T-helper 1 cell treated with Interleukin-12 subunit alpha and Interleukin-12 subunit beta and Interleukin-4 antibody, amounts not matched to agents 30 μg/mL and 1 μg/mL, for 36 hours (primary cell): ENCODE measurements around the gene ATAD1.
"Not testable (repeated sequence)": the region's sequence is repeated elsewhere in the genome, so short reads cannot be mapped to it uniquely, and the experiment has no call there.

Experiments
- H3K27ac Mint-ChIP-seq: one replicate; pipeline ENCODE4 v1.8.0; 2021; ENCODE audit warnings: mild to moderate bottlenecking, mixed read lengths
- H3K27me3 Mint-ChIP-seq: one replicate; pipeline ENCODE4 v1.8.0; 2021; ENCODE audit warnings: low read depth, mixed read lengths
- H3K36me3 Mint-ChIP-seq: one replicate; pipeline ENCODE4 v1.8.0; 2021; ENCODE audit warnings: low read depth, mixed read lengths
- H3K4me1 Mint-ChIP-seq: one replicate; pipeline ENCODE4 v1.8.0; 2021; ENCODE audit warnings: low read depth, mixed read lengths
- H3K4me3 Mint-ChIP-seq: one replicate; pipeline ENCODE4 v1.8.0; 2021; ENCODE audit warnings: mild to moderate bottlenecking, moderate library complexity, mixed read lengths
- H3K9me3 Mint-ChIP-seq: one replicate; pipeline ENCODE4 v1.8.0; 2021; ENCODE audit warnings: mixed read lengths

The ATAD1 gene, protein sequence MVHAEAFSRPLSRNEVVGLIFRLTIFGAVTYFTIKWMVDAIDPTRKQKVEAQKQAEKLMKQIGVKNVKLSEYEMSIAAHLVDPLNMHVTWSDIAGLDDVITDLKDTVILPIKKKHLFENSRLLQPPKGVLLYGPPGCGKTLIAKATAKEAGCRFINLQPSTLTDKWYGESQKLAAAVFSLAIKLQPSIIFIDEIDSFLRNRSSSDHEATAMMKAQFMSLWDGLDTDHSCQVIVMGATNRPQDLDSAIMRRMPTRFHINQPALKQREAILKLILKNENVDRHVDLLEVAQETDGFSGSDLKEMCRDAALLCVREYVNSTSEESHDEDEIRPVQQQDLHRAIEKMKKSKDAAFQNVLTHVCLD

DNA sequence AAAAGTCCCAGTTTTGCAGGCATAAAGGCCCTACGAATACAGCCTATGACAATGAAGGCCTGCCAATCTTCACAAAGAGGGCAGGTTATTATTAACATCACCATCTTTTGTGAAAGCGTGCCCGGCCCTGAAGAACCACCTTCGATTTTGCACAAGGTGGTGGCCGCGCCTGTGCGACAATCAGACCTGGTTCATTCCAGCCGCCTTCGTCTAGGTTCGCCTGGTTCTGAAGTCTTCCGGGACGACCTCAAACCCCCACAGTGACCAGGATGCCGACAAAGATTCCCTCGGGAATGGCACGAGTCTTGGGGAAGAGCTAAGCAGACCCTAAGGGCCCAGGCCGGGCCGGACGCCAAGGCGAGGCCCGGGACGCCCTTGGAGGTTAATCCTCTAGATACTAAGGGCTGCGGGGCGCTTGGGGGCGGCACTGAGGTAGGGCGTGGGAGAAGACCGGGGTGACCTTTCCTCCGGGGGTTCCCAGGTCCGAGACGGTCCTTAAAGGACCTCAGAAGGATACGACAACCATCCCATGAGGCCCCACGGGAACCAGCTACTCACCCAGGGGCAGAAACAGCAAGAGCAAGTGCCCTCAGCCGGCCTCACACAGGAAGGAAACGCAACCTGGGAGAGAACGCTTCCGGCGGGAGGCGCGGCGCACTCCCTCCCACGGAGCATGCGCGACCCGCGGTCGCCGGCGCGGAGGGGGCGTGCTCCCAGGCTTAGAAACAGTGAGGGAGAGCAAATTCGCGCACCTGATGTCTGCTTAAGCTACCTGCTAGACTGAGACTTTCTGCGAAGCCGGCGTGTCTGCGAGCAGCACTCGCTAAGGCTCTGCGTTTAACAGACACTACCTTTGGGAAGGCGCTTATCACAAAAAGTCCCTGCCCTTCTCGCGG lies at the start of gene ATAD1:
Gene ATAD1 (minus strand): TSS at position 618 of the 896 bp plus-strand sequence. CDS start 3,627 bp downstream, outside the sequence.
- Mint-ChIP-seq H3K4me3 (peak within 1 kb of the TSS; percentile 89), H3K9me3 (no peaks in the 10 kb centered on the region), H3K36me3 (peaks cover 6% of the 10 kb centered on the region), H3K4me1 (peaks cover 28% of the 10 kb centered on the region), H3K27ac (peak within 1 kb of the TSS; percentile 98), H3K27me3 (peaks cover 4% of the 10 kb centered on the region)

DNA sequence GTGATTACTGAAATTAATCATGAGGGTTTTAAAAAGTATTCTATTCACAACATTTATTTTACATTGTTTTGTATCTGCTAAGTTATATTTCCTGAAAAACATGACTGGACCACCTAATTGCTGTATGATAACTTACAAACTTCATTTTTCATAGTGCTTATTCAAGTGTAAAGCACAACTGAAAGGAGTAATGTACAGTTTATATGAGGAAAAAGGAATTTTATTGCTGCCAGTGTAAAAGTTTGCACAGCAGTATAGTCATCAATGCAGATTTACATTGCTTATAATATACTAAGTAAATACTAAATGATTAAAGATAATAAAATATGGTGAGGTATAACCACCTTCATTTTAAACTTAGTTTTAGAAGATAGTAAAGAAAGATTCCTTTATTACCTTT lies 49.4 kb upstream of the ATAD1 start:
- Mint-ChIP-seq H3K36me3 (peaks cover 34% of the 10 kb centered on the region), H3K4me1 (peaks cover 42% of the 10 kb centered on the region), H3K27me3 (no peaks in the 10 kb centered on the region), H3K9me3 (no peaks in the 10 kb centered on the region), H3K27ac (no peak overlapping the region), H3K4me3 (peak overlapping the region; percentile 70)

DNA sequence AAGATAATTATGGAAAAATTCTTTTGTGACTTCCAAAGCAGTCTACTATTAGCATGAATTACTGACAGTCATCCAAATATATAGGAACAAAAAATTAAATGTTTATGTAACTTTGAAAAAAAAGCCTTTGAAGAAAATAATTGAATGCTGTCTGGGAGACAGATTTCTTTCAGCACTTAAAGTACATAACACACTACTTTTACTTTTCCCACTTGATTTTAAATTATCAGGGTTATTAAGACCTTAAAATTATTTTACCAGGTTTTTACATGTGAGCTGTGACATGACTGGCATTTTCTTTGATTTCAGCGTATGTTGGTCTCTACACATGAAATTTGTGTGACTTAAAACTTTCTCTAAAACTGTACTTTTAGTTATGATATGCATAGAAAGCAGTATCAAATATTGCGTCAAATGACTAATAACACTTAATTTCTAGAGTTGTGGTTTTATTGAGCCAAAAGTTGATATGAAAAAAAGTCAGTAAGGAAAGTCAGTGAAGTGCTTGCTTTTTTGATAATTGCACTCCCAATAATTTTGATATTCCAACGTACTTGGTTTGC lies 48.5 kb upstream of the ATAD1 start:
- Mint-ChIP-seq H3K9me3 (no peaks in the 10 kb centered on the region), H3K27ac (peak overlapping the region; percentile 43), H3K4me1 (peaks cover 48% of the 10 kb centered on the region), H3K27me3 (peaks cover 2% of the 10 kb centered on the region), H3K4me3 (peak overlapping the region; percentile 95), H3K36me3 (peaks cover 34% of the 10 kb centered on the region)

GRCh38 chr10:87865241-87865881 lies 47.3 kb upstream of the ATAD1 start:
- Mint-ChIP-seq H3K27ac (peak overlapping the region; percentile 86), H3K36me3 (peaks cover 27% of the 10 kb centered on the region), H3K4me3 (peak overlapping the region; percentile 95), H3K27me3 (peaks cover 4% of the 10 kb centered on the region), H3K4me1 (peaks cover 45% of the 10 kb centered on the region), H3K9me3 (no peaks in the 10 kb centered on the region)

DNA sequence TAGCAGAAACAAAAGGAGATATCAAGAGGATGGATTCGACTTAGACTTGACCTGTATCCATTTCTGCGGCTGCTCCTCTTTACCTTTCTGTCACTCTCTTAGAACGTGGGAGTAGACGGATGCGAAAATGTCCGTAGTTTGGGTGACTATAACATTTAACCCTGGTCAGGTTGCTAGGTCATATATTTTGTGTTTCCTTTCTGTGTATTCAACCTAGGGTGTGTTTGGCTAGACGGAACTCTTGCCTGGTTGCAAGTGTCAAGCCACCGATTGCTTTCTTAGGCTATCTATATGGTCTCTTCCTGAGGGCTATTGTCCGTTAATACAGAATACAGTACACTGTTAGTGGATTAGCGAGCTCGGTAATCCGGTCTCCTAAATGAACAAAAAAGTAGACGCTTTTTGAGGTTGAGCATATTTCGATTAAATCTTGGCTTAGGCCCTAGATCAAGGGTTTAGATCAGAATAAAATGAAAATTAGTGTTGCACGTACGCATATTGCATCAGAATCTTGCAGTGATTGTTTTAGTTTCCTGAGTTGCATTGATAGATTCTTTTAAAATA lies 46.6 kb upstream of the ATAD1 start:
- Mint-ChIP-seq H3K36me3 (peaks cover 27% of the 10 kb centered on the region), H3K9me3 (no peaks in the 10 kb centered on the region), H3K4me1 (peaks cover 46% of the 10 kb centered on the region), H3K27ac (peak overlapping the region; percentile 86), H3K4me3 (peak overlapping the region; percentile 95), H3K27me3 (peaks cover 4% of the 10 kb centered on the region)

GRCh38 chr10:87863951-87864495 lies 46.0 kb upstream of the ATAD1 start:
- not testable (repeated sequence) for H3K9me3 Mint-ChIP-seq, H3K27me3 Mint-ChIP-seq
- peaks cover 24% of the 10 kb centered on the region for H3K36me3 Mint-ChIP-seq
- peaks cover 46% of the 10 kb centered on the region for H3K4me1 Mint-ChIP-seq
- H3K27ac Mint-ChIP-seq = peak overlapping the region; percentile 86
- peak overlapping the region; percentile 95 for H3K4me3 Mint-ChIP-seq

- Mint-ChIP-seq H3K27ac (peak within 1 kb of the TSS; percentile 93), H3K4me1 (peaks cover 40% of the 10 kb centered on the region), H3K36me3 (peaks cover 19% of the 10 kb centered on the region), H3K4me3 (peak within 1 kb of the TSS; percentile 97), H3K27me3 (peaks cover 4% of the 10 kb centered on the region), H3K9me3 (no peaks in the 10 kb centered on the region)
These were observed 45.3 kb upstream of the ATAD1 start, which contains the start of the genes KLLN and PTEN for GRCh38 chr10:87863053-87863943. Gene KLLN, minus strand, starts transcription at chr10:87863533. Its CDS starts 1,046 bp downstream, at chr10:87862487. Gene PTEN, plus strand, starts transcription at chr10:87863625. Its CDS starts 845 bp downstream, at chr10:87864470.

DNA sequence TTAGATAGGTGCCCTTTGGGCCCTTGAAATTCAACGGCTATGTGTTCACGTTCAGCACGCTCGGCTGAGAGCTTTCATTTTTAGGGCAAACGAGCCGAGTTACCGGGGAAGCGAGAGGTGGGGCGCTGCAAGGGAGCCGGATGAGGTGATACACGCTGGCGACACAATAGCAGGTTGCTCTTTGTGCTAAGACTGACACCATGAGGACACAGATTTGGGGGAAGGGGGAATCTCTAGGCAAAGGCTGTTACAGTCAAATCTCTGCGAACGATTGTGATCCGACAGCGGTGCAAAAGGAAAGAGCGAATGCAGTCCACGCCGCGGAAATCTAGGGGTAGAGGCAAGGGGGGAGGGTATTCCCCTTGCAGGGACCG lies 44.6 kb upstream of the ATAD1 start:
- peak overlapping the region; percentile 97 for H3K4me3 Mint-ChIP-seq
- H3K36me3 Mint-ChIP-seq = peaks cover 17% of the 10 kb centered on the region
- peaks cover 38% of the 10 kb centered on the region for H3K4me1 Mint-ChIP-seq
- H3K27ac Mint-ChIP-seq = peak overlapping the region; percentile 93
- H3K9me3 Mint-ChIP-seq = no peaks in the 10 kb centered on the region
- H3K27me3 Mint-ChIP-seq = peaks cover 4% of the 10 kb centered on the region

DNA sequence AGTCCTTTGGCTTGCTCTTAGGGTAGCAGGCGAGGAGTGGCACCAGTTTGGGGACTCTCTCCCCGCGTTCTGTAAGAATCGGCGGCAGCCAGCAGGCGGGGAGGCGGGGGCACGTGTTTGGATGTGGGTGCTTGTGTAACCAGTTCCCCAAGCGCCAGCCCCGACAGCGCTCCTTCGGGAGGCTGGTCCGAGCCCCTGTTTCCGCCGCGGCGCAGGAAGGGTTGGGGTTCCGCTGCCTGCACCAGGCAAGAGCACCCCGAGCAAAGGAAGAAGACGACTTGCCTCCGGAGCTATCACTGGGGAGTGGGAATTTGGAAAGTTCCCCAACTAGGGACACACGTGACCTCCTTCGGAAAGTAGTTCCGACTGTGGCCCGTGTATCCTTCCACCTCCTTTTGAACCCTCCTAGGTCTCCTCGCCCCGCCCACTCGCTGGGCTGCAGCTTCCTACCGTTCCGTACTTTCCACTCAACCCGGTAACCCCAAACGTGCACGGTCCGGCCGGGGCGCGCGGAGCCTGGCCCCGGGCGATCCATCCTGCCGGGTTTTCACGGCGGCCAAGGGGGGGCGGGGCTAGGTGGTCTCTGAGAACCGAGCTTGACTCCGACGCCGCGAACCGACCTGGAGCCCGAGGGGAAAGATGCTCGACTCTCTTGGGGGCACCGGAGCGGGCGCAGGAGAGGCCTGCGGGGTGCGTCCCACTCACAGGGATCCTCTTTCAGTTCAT lies 44.1 kb upstream of the ATAD1 start:
- no peaks in the 10 kb centered on the region for H3K9me3 Mint-ChIP-seq
- peaks cover 17% of the 10 kb centered on the region for H3K36me3 Mint-ChIP-seq
- H3K27me3 Mint-ChIP-seq = peaks cover 4% of the 10 kb centered on the region
- peak overlapping the region; percentile 93 for H3K27ac Mint-ChIP-seq
- H3K4me1 Mint-ChIP-seq = peaks cover 36% of the 10 kb centered on the region
- H3K4me3 Mint-ChIP-seq = peak overlapping the region; percentile 97

DNA sequence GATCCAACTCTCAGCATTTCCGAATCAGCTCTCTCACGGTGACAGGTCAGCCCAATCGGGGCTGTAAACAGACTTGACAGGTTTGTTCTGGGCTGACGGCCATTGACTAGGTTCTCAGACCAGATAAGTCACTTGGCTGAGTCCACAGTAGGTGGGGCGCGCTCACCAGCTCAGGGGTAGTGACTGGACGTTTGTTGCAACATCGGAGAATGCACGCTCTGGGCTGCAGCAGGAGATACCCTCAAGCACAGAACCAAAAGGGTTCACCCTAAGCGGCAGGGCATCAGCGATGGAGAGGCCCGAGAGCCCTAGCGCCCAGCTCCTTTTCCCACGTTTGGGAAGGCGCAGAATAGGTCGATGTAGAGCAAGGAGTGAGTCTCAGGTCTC lies 43.5 kb upstream of the ATAD1 start:
- Mint-ChIP-seq H3K36me3 (peaks cover 14% of the 10 kb centered on the region), H3K27me3 (peaks cover 4% of the 10 kb centered on the region), H3K4me3 (peak overlapping the region; percentile 97), H3K9me3 (no peaks in the 10 kb centered on the region), H3K4me1 (peaks cover 33% of the 10 kb centered on the region), H3K27ac (peak overlapping the region; percentile 93)

GRCh38 chr10:87860816-87861403 lies 42.9 kb upstream of the ATAD1 start:
- H3K36me3 Mint-ChIP-seq = peaks cover 12% of the 10 kb centered on the region
- H3K27me3 Mint-ChIP-seq = peaks cover 4% of the 10 kb centered on the region
- H3K4me1 Mint-ChIP-seq = peaks cover 29% of the 10 kb centered on the region
- no peaks in the 10 kb centered on the region for H3K9me3 Mint-ChIP-seq
- no peak overlapping the region for H3K27ac Mint-ChIP-seq
- peak overlapping the region; percentile 97 for H3K4me3 Mint-ChIP-seq

DNA sequence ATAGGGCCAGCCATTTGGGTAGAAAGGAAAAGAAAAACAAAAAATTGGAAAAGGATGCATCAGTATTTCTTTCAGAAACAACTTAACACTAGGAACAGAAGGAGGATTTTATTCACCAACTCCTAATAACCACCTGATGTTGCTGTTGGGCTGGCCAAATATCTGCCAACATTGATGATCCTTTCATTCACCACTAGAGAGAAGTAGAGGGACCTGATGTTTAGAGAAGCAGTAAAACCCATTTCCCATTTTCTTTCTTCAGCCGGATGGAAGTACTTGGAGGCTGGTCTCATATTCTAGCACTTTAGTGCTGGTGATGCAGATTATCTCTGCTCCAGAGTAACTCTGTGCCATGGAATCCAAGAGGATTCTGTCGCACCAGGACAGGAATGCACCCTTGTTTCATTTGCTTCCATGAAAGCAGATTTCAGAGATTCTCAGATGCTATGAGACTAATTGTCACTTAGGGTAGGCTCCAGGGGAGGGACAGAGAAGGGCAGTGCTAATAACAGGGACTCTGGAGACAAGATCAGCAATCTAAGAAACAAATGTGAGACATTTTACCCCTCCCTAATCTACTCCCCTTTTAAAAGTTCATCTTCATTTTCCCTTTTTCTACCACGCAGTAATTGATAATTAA lies 42.2 kb upstream of the ATAD1 start:
- no peaks in the 10 kb centered on the region for H3K9me3 Mint-ChIP-seq
- H3K27me3 Mint-ChIP-seq = peaks cover 4% of the 10 kb centered on the region
- H3K27ac Mint-ChIP-seq = no peak overlapping the region
- H3K36me3 Mint-ChIP-seq = peaks cover 6% of the 10 kb centered on the region
- H3K4me1 Mint-ChIP-seq = peaks cover 24% of the 10 kb centered on the region
- H3K4me3 Mint-ChIP-seq = peak overlapping the region; percentile 19
